NCI-H226 (cell line): ENCODE measurements around the gene IGFBP4.

Experiments
- DNase-seq: peaks from one replicate; pipeline ENCODE4 v3.0.0-alpha.2; 2015

Gene IGFBP4

DNA sequence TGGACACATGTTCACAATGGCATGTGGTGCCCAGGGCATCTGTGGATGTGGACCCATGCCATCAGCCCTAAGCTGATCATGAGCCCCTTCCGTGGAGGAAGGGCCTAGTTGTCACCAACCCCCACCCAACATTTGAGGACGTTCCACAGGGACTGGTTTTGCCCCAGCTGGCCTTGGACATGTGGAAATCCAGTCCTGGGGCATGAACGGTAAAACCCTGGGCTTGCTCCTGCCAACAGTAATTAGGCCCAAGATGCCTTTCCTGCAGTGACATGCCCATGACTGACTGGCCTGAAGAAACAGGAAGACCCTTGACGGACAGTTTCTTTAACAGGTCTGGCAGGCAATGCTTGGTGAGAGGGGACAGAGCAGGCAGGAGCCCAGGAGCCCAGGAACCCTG is 50.4 kb downstream of the IGFBP4 start:
- DNase-seq: no peak

DNA sequence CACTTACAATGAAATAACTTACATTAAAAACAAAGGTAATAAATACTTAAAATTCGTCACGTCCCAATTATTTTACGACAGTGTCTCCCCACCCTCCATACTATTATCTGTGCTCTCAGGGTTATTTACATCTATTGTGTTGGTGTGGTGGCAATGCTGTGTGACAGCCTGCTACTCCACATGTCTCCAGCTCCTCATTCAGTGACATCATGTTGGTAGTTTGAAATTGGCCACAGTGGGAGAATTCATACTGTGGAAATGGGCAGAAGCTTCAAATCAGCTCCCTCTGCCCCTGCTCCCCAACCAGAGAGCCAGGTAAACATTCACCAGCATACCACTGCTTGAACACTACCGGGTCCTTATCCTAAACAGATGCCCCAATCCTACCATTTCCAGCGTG is 51.9 kb downstream of the IGFBP4 start:
- no peak for DNase-seq

DNA sequence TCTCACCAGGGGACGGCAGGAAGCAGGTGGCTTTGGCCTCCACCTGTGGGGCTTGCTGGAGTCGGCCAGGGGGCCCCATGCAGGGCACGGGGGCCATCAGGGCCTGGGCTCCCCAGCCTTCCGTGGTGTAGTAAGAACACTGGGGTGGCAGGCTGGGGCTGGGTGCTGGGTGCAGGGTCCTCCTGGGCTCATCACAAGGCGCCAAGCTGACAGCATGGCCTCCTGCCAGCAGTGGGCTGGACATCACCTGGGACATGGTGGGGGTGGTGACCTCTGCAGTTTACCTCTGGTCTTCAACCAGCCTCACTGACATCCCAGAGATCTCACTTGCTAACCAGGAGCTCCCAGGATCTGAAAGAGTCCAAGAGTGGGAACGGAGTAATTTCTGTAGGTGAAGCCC is 52.9 kb downstream of the IGFBP4 start:
- DNase-seq: no peak

DNA sequence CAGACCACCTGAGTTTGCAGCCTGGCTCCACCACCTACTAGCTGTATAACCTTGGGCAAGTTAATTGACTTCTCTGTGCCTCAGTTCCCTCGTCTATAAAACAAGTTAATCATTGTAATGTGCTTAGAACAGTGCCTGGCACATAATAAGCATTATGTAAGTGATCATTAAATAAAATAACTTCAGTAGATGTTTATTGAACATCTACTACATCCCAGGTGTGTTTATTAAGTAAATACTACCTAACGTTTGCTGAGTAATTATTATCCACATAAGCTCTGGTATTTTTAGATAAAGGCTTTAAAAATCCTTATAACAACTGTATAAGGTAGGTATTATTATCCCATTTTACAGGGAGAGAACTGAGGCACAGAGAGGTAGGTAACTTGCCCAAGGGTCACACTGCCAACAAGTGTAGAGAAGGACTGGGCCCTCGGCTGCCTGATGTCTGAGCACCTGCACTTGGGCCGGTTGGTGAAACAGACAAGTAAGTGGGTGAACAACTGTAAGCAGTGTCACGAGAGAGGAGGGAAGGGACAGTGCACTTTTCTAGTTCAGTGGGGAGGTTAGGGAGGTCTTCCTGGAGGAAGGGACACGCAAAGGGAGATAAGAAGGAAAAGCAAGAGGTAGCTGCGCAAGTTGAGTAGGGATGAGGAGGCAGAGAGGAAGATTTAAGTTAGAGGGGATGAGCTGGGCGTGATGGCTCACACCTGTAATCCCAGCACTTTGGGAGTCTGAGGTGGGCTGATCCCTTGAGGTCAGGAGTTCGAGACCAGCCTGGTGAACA is 53.6 kb downstream of the IGFBP4 start:
- no peak for DNase-seq

DNA sequence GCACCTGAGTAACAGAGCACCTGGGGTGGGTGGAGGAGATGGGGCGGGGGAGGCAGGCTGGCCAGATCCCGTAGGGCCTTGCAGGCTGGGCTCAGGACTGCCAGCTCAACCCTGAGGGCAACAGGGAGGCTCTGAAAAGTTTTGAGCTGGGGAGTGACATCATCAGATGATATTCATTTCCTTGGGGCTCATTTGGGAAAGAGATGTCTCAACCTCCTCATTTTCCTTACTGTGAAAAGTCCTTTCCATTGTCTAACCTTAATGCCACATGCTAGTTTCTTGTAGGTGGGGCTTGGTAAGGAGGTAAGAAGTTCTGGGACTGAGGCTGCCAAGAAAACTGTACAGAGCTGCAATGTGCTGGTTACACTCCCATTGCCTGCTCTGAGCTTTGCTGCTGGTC is 54.4 kb downstream of the IGFBP4 start:
- DNase-seq: peak; percentile 67

DNA sequence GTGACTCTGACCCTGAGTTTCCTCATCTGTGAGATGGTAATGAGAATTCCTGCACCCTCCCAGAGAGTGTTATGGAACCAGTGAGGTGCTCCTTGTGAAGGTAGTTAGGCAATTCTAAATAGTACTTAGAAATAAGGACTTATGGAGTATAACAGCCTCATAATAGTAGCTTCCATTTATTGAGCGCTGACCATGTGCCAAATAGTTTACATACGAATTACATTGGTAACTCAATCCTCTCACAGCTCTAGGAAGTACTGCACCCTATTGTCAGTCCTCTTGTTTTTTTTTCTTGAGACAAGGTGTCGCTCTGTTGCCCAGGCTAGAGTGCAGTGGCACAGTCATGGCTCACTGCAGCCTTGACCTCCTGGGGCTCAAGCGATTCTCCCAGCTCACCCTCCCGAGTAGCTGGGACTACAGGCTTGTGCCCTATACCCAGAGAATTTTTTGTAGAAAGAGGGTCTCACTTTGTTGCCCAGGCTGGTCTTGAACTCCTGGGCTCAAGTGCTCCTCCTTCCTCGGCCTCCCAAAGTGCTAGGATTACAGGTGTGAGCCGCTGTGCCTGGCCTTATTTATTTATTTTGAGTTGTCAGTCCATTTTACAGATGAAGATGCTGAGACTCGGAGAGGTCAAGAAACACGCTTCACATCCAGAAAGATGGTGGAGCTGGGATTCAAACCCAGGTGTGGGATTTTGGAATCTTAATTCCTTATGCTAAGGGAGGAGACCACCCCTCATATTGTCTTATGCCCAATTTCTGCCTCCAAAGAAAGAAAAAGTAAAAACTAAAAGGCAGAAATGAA is 55.2 kb downstream of the IGFBP4 start:
- DNase-seq: no peak

DNA sequence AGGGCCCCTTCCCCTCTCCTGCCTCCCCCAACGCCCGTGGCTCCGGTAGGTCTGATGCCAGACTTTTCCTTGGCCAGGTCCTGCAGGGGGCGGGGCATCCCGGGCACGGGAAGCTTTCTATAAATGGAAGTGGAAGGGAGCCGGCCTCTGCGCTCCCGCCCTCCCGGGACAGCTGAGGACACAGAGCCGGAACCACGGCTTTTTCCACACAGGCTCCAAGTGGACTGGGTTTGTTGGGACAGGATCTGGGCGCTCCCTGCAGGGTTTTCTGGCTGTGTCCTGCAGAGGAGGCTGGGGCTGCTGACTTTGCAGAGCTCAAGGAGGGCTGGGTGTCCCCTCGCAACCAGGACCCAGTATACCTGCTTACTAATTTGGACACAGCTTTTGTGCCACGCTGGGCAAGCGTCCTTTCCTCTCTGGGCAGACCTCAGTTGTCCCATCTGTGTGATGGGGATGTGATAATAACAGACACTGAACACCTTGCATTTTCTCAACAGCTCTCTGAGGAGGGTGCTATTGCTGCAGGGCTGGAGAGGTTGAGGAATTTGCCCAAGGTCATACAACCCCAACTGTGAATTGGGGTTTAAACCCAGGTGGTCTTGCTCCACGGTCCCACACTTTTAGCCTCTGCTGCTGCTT is 56.4 kb downstream of the IGFBP4 start:
- peak; percentile 56 for DNase-seq

DNA sequence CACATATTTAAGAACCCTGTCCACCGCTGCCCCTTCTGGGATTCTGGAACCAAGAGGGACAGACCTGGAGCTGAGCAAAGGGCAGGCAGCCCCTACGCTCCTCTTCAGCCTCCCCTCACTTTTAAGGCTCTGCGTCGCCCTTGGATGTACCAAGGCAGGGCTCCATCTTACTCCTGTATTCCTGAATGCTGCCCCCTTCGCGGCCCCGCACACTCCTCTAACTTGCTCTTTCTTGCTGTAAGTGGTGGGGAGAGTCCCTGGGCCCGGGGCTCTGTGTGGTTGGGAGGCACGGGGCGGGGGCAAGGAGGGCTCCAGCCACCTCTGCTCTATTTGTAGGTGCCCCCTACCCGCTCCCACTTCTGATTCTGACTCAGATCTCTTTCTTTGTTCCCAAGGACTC is 56.9 kb downstream of the IGFBP4 start:
- DNase-seq: no peak

DNA sequence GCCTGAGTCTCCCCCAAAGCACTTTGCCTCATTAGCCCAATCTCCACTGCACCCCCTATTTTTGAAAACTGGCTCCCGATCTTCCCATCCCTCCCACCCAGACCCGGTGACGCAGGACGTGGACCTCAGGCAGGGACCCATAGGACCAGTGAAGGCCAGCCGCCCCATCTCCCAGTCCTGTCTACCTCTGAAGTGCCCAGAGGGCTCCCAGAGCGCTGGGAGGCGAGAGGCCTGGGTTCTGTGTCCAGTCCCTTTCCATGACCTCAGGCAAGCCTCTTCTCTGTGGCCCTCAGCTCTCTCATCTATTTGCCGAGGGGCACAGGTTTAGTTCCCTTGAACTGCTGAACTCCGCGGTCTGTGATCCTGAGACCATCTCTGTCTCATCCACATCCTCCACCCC is 57.5 kb downstream of the IGFBP4 start:
- DNase-seq: no peak

DNA sequence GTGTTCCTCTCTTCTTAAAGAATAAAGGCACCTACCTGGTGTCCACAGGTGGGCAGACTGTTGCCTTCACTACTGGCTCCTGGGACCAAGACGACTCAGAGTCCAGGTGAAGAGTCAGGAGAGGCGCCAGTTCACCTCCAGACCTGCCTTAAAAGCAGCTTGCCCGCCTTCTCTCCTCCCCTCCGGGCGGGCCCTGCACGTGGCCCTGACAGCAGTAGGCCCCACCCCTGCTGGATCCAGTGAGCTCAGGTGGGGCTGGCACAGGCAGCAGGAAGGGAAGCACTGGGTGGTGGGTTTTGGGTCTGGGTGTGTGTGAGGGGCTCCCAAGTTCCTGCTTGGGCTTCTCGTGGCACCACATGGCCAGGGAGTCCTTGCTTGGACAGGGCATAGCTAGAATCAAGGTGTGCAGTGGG is 58.3 kb downstream of the IGFBP4 start, which contains the start of gene TNS4:
TSS of gene TNS4 (minus strand) at position 125 of the 413 bp plus-strand sequence. CDS start 5,198 bp downstream, outside the sequence.
- DNase-seq: no peak

DNA sequence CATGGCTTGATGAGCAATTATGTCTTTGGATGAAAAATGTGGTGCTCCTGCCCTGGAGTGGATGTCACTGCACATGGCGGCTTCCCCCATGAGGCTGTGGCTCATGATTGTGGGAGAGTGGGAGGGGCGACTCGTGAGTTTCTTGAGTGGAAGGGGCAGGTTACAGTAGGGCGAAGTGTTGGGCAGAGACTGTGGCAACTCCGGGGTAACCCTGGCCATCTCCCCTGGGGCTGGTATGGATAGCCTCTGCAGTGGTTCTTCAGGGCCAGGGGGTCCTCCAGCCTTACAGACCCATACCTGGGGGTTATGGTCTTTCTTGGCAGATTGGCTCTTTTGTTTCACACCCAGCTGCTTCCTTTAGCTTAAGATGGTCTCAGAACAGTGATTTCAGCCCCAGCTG is 59.5 kb downstream of the IGFBP4 start:
- DNase-seq: no peak

DNA sequence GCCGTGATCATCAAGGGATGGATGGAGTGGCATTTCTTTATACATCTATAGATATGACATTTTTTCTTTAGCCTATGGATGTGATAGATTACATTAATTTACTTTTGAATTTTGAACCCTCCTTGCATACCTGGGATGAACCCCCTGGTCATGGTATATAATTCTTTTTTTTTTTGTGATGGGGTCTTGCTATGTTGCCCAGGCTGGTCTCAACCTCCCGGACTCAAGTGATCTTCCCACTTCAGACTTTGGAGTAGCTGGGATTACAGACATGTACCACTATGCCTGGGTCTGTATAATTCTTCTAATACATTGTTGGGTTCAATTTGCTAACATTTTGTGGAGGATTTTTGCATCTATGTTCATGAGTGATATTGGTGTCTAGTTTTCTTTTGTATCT is 59.9 kb downstream of the IGFBP4 start:
- no peak for DNase-seq

DNA sequence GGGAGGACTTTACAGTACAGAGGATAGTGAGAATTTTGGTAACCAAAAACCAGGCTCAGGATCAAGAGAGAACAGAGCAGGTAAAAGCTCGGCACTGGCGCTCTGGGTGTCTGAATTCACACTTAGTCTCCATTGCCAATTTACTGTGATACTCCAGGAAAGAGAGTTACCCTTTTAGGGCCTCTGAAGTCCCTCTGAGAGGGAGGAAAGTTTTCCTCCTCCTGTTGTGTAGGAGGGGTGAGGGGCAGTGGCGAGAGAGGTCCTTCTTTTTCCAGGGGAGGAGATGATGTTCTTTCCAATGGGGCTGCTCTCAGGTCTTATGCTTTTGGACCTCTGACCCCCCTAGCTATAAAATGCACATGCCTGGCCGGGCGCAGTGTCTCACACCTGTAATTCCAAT is 63.5 kb downstream of the IGFBP4 start:
- no peak for DNase-seq
